GM19193 (cell line): Measurements from ENCODE around the gene IGFBP2.

Experiments
- POLR2A ChIP-seq: IDR thresholded peaks from 4 replicates; pipeline ENCODE4 v1.6.1; 2011; ENCODE audit not compliant: insufficient read depth, insufficient read length; ENCODE audit errors: extremely low read depth

IGFBP2 gene

DNA sequence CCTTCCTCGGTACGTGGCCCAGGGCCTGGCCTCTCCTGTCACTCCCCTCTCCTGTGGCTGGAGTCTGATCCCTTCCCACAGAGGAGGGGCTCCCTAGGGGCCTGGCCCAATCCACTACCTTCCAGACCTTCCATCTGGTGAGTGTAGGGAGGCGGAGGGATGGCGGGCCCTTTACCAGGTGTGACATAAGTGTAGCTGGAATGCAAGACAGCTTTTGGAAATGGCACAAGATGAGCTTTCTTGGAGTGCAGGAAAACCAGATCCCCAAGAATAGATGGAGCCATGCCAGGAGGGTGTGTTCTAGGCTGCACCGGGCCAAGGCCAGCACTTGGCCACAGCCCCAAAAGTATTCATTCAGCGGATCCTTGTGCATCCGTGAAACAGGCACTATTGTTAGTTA lies 32.0 kb downstream of the IGFBP2 start:
- no peak for TF ChIP-seq POLR2A

DNA sequence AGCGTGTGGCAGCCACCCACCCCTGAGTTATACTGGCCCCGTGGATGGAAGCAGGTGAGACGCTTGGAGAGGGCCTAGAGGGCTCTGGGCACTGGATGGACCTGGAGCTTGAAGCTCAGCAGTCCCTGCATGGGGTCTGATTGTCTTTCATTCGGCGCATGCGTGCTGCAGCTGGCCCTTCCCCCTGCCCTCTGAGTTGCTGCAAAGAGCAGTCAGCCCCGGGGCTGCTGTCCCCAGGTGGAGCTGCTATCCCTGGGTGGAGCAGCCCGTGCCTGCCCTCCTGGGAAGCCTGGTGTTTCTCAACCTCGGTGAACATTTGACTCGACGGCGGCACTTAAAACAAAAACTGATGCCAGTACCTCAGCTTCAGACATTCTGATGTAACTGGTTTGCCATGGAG lies 32.5 kb downstream of the IGFBP2 start:
- no peak for TF ChIP-seq POLR2A

DNA sequence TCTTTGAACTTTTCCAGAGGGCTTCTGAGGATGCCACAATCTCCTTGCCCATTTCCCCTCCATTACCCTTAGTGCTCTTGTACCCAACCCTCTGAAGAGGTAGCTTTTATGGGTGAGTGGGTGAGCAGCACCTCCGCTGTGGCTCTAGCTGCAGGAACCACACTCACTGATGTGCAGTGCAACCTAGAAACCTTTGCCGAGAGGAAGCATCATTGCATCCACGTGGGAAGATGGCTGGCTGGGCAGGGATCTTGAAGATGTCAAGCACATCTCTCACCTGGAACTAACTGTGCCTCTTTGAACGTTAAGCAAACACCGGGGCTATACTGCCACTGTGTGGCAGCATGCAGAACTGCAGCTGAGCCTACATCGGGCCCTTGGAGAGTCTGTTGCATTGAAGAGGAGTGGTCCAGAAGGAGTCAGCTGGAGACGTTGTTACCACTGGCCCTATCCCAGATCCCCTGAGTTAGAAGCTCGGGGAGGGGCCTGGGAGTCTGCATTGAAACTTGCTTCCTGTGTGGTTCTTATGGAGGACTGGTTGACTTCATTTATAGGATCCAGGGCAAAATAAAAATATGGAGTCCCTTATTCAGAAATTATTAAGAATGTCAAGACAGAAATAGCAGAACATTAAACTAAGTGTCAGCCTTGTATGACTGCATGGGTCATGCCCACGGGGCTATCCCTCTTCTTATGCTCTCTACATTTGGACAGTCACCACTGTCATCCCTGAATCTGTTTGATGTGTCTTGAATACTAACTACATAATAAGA lies 33.4 kb downstream of the IGFBP2 start:
- TF ChIP-seq POLR2A = no peak

DNA sequence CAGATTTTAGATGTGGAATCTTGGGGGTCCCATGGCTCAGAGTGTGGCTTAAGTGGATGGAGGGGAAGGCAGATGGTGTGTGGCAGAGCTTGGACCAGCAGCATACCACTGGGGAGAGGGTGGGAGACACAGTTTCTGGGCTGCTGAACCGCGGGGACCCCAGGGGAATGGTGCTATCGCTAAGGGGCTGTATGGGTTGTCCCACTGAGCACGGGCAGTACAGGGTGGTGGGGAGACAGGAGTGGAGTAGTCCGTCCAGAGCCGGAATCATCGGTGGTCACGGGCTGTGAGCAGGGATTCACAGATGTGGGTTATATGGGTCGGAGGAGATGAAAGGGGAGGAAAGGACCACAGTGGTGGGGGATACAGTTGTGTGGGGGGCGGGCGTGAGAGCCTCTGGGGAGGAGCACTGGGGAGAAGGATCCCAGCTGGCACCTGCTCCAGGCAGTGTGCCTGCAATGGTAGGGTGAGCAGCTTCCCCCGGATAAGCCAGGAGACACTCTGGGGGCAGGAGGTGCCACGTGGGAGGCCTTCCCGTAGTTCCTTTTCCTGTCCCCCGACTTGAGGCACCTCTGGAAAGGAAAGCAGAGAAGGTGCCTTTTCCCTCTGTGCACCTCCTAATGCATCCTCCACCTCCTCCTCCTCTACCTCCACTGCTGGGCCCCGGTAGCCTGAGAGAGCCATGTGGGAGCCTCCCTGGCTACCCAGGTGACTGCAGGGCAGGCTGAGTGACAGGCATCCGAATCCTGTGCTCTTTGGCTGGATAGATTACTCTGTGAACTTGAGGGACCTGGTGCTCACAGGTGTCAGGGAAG lies 37.3 kb downstream of the IGFBP2 start:
- TF ChIP-seq POLR2A = no peak

DNA sequence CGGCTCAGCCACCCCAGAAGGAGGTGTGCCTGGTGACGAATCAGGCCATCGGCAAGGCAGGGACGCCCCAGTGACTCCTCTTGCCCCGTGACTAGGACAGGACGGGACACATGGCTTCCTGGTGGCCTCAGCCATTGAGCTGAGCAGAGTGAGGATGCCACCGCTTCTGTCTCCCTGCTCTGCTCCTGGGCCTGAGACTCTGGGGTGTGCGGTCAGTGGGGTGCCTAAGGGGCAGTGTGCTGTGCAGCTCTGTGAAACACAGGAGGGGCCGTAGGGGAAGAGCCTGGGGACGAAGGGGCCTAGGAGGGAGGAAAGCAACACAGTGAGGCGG lies 37.8 kb downstream of the IGFBP2 start:
- no peak for TF ChIP-seq POLR2A

DNA sequence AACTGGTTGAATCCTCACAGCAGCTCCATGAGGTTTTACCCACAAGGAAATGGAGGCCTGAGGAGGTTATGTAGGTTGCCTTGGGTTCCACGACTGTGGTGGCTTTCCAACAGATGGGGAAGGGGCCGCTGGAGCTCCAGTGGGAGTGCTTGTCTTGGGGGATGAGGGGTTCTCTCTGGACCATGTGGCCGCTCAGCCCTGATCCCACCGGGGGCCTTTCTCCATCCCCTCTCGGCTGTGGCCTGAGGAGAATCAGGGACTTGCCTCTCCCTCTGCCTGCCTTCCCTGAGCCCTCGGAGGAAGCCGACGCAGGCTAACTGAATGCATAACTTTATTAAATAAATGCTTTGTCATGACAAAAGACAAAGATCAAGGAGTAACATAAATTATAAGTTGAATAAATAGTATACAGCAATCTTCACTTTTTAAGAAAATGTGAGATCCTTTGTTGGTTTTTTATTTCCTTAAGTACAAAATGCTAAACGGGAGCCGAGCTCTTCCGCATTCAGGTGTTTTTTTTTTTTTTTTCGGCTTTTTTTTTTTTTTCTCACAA lies 38.6 kb downstream of the IGFBP2 start:
- no peak for TF ChIP-seq POLR2A

DNA sequence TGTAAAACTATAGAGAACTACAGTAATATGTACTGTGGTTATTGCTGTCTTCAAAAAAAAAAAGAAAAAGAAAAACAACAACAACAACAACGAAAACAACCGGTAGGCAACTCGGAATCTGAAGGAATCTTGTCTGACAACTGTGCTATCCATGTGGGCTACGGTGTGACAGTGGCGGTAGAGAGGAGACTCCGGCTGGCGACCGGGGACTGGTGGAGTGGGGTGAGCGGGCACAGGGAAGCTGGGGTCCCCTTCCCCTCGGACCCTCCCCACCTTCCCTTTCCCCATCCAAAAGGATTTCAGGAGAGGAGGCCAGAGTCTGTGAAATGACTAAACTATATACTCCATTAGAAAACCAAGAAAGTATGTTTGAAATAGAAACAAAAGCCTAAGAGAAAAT lies 39.2 kb downstream of the IGFBP2 start:
- TF ChIP-seq POLR2A = no peak

DNA sequence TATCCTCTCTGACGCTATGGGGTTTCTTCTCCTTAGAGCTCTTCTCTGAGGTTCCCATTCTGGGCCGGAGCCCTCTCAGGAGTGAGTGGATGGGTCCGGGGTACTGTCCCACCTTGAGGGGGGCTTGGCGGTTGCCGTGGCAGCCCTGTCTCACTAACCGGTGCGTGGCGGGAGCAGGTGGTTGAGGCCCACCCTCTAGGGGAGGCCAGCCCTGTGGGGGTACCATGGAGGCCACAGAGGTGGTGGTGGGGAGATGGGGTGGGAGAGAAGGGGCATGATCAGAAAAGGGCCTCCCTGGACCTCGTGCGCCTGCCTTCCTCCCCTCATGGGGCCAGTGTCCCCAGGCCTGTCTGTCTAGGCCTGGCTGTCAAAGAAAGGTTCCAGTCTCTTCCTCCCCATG lies 39.8 kb downstream of the IGFBP2 start:
- no peak for TF ChIP-seq POLR2A

DNA sequence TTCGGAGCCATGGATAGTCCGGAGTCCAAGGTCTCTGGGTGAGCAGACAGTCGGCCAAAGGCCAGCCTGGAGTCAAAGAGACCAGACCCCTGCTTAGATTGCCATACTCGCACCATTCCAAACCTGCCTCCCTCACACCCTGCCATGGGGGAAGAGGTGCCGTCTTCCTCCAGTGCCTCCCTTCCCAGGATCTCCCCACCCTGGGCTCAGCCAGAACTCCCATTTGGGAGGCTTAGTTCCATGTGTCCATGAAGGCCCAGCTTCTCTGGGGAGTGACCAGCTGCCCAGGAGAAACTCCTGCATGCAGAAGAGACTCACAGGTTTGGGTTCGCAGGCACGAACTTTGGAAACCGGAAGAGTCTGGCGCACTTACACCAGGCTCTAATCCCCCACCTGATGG lies 40.4 kb downstream of the IGFBP2 start:
- TF ChIP-seq POLR2A = no peak

DNA sequence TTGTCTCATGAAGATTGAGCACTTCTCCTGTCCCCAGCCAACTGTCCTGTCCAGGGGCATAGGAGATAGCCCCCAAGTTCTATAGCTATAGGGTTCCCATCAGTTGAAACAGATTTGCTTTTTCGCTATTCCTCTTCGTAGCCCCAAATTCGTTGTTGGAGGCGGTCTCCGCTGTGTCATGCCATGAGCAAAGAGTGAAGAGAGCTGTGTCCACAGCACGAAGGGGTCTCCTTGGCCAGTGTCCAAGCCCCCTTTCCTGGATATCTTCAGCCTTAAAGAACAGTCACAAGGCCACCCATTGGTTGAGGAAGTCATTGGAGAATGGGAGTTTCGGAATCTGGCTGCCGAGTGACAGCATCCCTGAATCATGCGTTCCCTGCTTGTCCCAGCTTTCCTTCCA lies 41.2 kb downstream of the IGFBP2 start:
- TF ChIP-seq POLR2A = no peak

DNA sequence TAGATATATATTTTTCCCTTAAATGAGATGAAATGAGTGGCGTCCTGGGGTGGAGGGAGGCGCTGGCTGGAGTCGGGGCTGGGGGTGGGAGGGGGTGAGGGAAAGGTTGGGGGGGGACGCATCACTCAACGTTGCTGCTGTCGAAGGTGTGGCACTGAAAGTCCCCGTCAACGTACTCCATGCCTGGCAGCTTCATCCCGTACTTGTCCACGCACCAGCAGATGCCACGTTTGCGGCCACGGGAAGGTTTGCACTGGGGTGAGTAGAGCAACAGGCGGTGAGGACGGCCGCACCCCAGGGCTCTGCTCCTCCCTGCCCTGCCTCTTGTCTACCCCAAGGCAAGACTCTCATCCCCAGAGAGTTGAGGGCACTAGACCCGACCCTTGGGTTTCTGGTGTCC lies 43.4 kb downstream of the IGFBP2 start:
- TF ChIP-seq POLR2A = no peak

DNA sequence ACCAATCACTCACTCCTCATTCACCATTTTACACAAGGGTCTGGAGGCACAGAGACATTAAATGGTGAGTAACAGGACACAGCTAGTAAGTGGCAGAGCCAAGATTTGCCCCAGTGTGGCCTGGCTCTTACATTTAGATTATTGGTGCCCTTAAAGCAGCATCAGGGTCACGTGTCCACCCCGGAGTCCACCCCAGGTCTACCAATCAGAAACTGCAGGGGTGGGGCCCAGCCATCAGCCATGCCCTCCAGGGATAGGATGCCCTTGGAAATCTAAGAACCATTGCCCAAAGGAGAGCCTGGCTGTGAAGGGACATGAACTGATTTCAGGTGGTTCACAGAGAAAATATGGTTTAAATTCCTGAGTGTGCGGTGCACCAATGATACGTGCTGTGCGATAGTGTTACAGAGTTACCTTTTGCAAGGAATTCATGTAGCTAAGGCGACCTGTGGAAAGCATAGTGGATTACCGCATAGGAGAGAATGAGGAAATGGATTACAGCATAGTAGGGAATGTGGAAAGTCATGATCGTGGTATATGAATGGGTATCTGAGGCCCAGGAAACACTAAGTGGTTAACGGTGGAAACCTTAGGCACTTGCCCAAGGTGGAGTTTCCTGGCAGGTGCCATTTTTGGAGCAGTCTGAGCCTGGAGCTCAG lies 44.3 kb downstream of the IGFBP2 start:
- TF ChIP-seq POLR2A = no peak

DNA sequence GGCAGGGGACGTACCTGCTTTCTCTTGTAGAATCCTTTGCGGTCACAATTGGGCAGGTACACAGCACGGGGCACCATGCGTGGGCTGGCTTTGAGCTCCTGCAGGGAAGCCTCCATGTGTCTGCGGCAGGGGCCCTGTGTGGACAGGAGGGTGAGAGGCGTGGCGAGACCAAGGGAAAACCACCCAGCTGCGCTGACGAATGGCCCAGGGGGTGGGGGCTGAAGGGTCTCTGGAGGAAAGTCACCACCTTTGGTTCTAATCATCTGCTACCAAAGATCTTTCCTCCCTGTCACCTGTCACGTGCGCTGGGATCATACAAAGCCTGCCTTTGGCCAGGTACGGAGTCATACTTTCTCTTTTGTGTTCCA lies 44.9 kb downstream of the IGFBP2 start:
- TF ChIP-seq POLR2A = no peak

DNA sequence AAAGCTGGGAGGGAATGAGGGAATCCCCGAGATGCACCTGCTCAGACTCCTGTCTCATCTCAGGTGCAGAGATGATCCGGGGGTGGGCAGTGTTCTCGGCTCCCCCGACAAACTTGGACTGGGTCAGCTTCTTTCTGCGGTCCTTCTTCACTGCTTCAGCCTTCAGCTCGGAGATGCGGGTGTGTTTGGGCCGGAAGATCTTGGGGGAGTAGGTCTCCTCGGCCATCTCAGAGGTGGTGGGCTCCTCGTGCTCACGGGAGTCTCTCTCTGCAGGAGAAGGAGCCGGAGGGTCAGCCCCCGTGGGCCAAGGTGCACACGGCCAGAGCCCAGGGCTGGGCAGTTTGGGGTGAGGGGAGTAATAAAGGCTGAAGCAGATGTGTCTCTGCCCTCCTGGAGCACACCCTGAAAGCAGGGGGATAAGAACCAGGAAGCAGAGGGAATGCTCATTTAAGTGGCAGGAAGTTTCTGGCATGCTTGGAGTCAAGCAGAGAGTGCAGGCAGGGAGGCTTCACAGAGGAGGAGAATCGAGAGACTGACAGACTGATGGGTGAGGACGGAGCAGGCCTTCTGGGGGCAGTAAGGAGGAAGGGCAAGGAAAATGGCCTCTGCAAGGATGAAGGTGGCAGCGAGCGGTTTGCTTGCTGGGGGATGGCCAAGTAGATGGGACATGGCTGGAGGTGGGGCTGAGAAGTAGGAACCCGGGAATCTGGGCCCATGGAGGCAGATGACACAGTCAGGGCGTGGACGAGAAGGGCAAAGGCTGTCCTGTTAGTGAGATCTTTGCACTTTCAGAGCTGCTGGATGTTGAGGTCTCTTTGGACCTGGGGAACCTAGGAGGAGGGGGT lies 45.8 kb downstream of the IGFBP2 start:
- no peak for TF ChIP-seq POLR2A

DNA sequence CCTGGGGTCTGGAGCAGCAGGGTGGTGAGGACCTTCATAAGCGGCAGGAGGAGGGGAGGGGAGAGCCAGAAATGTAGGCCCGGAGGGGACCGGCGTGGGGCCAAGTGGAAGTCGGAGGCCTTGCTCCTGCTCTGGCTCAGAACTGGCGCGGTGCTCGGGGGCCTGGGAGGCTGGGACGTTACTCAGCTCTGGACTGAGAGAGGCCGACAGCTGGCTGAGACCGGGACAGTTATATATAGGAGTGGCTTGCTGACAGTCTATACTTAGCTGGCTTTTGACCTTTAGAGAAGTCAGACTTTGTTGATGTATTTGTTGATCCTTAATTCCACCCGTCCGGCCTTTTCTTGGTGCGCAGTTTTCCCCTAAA lies 46.4 kb downstream of the IGFBP2 start:
- TF ChIP-seq POLR2A = no peak
